IPS-NIHi11 (cell line): Measurements from ENCODE around the gene DAG1.
A peak's percentile ranks its signal among the peaks of the same experiment; 100 is the strongest.

Experiments used
- DNase-seq: peaks from one replicate; pipeline ENCODE4 v3.0.0; 2012; ENCODE audit warnings: mixed read lengths, low spot score

Gene DAG1

GRCh38 chr3:49518441-49518840 lies 48.4 kb downstream of the DAG1 start:
- no peak for DNase-seq

GRCh38 chr3:49519296-49519695 lies 49.2 kb downstream of the DAG1 start:
- no peak for DNase-seq

- no peak for DNase-seq
Observed at GRCh38 chr3:49519916-49520385, 49.9 kb downstream of the DAG1 start.

GRCh38 chr3:49523756-49524747 lies 54.0 kb downstream of the DAG1 start:
- no peak for DNase-seq

GRCh38 chr3:49529567-49529966 lies 59.5 kb downstream of the DAG1 start:
- DNase-seq: no peak

- no peak for DNase-seq
Observed at GRCh38 chr3:49530231-49530630, 60.2 kb downstream of the DAG1 start.

- DNase-seq: no peak
Observed at GRCh38 chr3:49530701-49531100, 60.6 kb downstream of the DAG1 start.

GRCh38 chr3:49531218-49531617 lies 61.2 kb downstream of the DAG1 start:
- no peak for DNase-seq

- DNase-seq: no peak
Observed at GRCh38 chr3:49531715-49532114, 61.6 kb downstream of the DAG1 start.

- DNase-seq: no peak
Observed at GRCh38 chr3:49533031-49533430, 63.0 kb downstream of the DAG1 start.

GRCh38 chr3:49533786-49534519 lies 63.9 kb downstream of the DAG1 start:
- DNase-seq: no peak

- DNase-seq: peak; percentile 78
Observed at GRCh38 chr3:49534581-49535441, 64.7 kb downstream of the DAG1 start.

GRCh38 chr3:49535971-49536874 lies 66.2 kb downstream of the DAG1 start:
- DNase-seq: no peak

- no peak for DNase-seq
Observed at GRCh38 chr3:49536875-49537533, 66.9 kb downstream of the DAG1 start.

GRCh38 chr3:49539659-49540560 lies 69.8 kb downstream of the DAG1 start:
- peak; percentile 93 for DNase-seq

GRCh38 chr3:49552087-49552486 lies 82.0 kb downstream of the DAG1 start:
- DNase-seq: no peak

- DNase-seq: no peak
Observed at GRCh38 chr3:49553324-49553691, 83.2 kb downstream of the DAG1 start.

GRCh38 chr3:49553692-49554632 lies 83.9 kb downstream of the DAG1 start, which contains the start of gene BSN:
Gene BSN (plus strand): TSS chr3:49554477. CDS start chr3:49554603, 126 bp downstream.
- peak; percentile 99 for DNase-seq
